Lower leg skin (tissue), 3 donors: ENCODE results near the gene TFF1.

ENCODE experiments used
- POLR2A ChIP-seq, 2 donors: fragments of 450-650 bp; IDR thresholded peaks; one replicate each; pipeline ENCODE4 v1.6.1; 2016 to 2017; ENCODE audit warnings: antibody characterized with exemption in 2 of 2, mild to moderate bottlenecking in 1 of 2, moderate library complexity in 1 of 2
- TF ChIP-seq, protein P1 (sequence below), 3 donors: fragments of 450-650 bp; IDR thresholded peaks; one replicate each; pipeline ENCODE4 v1.5.1; 2016; ENCODE audit warnings: antibody characterized with exemption in 3 of 3, mild to moderate bottlenecking in 3 of 3, moderate library complexity in 2 of 3

GRCh38 chr21:42343556-42343955 is 22.8 kb downstream of the TFF1 start:
- TF ChIP-seq, protein P1, sequence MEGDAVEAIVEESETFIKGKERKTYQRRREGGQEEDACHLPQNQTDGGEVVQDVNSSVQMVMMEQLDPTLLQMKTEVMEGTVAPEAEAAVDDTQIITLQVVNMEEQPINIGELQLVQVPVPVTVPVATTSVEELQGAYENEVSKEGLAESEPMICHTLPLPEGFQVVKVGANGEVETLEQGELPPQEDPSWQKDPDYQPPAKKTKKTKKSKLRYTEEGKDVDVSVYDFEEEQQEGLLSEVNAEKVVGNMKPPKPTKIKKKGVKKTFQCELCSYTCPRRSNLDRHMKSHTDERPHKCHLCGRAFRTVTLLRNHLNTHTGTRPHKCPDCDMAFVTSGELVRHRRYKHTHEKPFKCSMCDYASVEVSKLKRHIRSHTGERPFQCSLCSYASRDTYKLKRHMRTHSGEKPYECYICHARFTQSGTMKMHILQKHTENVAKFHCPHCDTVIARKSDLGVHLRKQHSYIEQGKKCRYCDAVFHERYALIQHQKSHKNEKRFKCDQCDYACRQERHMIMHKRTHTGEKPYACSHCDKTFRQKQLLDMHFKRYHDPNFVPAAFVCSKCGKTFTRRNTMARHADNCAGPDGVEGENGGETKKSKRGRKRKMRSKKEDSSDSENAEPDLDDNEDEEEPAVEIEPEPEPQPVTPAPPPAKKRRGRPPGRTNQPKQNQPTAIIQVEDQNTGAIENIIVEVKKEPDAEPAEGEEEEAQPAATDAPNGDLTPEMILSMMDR (IDR thresholded peaks at IDR 0.05): no peak
- TF ChIP-seq POLR2A (IDR thresholded peaks at IDR 0.05): no peak
